GM12873 (cell line): ENCODE results near the gene PTOV1.
A peak's percentile ranks its signal among the peaks of the same experiment; 100 is the strongest.

Source experiments
- TF ChIP-seq, protein P1 (sequence below): IDR thresholded peaks from 2 replicates; pipeline ENCODE4 v1.5.1; 2012; ENCODE audit warnings: low read depth, mild to moderate bottlenecking, moderate library complexity, low read length, control low read depth; ENCODE audit not compliant: insufficient read depth; ENCODE audit errors: missing control alignments

The PTOV1 gene

DNA sequence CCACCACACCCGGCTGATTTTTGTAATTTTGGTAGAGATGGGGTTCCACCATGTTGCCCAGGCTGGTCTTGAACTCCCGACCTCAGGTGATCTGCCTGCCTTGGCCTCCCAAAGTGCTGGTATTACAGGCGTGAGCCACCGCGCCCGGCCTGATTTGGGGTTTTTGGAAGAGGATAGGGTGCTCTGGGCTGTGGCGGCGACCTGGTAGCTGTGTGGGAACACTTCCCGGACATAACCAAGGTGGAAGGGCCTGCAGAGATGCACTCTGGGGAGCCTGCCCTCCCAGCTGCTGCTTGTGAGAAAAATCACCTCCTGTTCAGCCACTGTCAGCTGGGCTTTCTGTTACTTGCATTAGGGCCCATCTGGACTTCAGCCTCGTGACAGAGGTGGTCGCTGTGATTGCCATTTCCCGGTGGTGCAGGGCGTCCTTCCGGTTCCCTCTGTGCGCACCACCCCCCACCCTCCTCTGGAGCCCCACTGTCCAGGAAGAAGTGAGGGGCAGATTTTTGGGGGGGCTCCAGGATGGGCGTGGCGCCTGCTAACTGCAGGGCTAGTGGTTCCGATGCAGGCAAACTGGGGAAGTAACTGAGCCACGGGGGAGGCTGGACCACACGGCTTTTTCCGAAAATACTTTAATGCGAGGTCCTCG lies 38.2 kb downstream of the PTOV1 start:
- TF ChIP-seq, protein P1, sequence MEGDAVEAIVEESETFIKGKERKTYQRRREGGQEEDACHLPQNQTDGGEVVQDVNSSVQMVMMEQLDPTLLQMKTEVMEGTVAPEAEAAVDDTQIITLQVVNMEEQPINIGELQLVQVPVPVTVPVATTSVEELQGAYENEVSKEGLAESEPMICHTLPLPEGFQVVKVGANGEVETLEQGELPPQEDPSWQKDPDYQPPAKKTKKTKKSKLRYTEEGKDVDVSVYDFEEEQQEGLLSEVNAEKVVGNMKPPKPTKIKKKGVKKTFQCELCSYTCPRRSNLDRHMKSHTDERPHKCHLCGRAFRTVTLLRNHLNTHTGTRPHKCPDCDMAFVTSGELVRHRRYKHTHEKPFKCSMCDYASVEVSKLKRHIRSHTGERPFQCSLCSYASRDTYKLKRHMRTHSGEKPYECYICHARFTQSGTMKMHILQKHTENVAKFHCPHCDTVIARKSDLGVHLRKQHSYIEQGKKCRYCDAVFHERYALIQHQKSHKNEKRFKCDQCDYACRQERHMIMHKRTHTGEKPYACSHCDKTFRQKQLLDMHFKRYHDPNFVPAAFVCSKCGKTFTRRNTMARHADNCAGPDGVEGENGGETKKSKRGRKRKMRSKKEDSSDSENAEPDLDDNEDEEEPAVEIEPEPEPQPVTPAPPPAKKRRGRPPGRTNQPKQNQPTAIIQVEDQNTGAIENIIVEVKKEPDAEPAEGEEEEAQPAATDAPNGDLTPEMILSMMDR = no peak

- TF ChIP-seq, protein P1 = peak; percentile 71
Observed at GRCh38 chr19:49889687-49890348, 38.9 kb downstream of the PTOV1 start.

DNA sequence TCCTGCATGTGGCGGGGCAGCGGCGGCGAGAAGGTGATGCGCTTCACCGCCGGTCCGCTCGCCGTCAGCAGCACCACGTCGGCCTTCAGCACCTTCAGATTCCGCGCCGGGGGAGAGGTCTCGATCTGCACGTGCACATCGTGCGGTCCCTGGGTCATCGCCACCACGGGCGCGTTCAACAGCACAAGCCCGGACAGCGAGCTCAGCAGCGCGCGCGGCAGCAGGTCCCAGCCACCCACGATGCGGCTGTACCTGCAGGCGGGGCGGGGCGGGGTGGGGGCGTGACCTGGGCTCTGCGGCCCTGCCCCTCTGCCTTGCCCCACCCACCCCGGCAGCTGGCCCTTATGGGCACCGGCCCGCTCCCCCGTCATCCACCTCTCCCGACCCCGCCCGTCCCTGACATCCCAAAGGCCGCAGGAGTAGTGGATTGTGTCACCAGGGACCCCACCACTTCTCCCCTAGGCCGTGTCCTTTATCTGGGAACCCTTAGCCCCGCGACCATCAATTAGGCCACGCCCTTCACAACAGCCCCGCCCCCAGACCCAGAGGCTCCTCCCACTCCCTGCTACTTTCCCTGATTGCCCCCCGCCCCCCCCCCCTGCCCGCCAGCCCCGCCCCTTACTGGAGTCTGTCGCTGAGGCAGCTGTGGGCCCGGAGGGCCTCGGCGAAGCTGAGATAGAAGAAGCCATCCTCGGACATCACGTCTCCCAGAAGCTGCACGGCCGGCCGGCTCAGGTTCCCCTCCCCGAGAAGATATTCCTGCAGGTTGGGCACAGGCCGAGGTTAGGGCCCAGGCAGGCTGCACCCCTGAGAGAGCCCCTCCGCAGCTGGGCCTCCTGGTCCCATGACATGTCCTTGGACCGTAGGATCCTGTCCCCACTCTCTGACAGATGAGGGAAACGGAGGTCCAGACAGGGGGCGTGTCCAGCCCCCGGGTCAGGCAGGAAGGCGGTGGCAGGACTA lies 39.7 kb downstream of the PTOV1 start:
- TF ChIP-seq, protein P1 = no peak

DNA sequence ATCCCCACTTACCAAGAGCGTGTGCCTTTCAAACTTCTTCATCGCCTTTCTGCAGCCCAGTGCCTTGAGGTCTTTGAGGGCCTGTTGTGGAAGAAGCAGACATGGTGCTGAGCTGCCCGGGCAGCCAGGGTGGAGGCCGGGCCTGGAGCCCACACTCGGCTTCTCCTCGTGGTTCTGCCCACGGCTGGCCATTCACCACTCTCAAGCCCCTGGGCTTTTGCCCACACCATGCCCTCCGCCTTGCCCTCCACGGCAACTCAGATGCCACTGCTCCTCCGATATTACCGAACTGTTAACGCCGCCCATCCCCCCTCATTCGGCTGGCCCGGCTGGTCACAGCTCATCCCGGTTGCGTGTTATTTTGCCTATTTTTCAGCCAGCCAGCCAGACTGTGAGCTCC lies 40.4 kb downstream of the PTOV1 start:
- TF ChIP-seq, protein P1 = no peak

GRCh38 chr19:49892716-49893115 lies 41.8 kb downstream of the PTOV1 start:
- TF ChIP-seq, protein P1 = no peak

DNA sequence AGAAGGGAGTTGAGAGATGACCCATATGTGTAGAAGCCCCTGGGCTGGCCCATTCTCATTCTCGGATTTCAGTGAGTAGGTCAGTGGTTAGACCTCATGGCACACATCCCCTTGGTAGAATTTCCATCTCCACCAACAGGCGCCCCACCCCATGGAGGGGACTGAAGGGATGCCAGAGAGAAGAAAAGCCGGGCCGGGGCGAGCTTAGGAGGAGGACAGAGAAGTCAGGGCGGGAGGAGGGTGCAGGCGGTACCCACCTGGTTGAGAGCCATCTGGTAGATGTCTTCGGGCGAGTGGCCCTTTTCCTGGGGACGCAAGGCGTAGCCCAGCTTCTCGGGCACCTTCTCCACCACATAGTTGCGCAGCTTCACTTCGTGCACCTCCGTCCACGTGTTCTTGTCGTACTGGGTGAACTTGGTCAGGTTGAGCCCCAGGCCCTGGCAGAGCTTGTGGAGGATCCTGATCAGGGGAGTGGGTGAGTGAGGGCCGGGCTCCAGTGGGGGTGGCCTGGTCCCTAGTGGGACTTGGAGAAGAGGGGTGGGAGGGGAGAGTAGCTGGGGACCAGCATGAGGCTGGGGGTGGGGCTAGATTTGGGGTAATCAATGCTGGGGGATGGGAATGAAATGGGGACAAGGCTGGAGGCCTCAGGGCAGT lies 43.2 kb downstream of the PTOV1 start:
- TF ChIP-seq, protein P1 = no peak
